ENCODE results near the gene SOAT2. TPM values are rescaled to one million over a fixed set of nuclear protein-coding genes. Genes with fewer than 3 reads are reported as not detected.
"Not testable (repeated sequence)": the region's sequence is repeated elsewhere in the genome, so short reads cannot be mapped to it uniquely, and the experiment has no call there.

SOAT2 gene
- total and polyA plus RNA-seq, 5 donors: 0.07 to 0.18 (median 0.17) TPM; not detected in 2

- intact Hi-C loops (cut with DNase I): no loop called here
- DNase-seq: no peak
- 72% methylated on average over 6 of the region's 6 CpGs for WGBS
- Histone ChIP-seq H3K4me3 (ENCODE audit: low read length) (no peak overlapping the region), H3K9me3 (ENCODE audit: control insufficient read depth, low read length) (no peaks in the 10 kb centered on the region), H3K27ac (ENCODE audit: low read length) (no peak overlapping the region), H3K27me3 (ENCODE audit: control insufficient read depth, insufficient read depth) (no peaks in the 10 kb centered on the region), H3K4me1 (ENCODE audit: control insufficient read depth, insufficient read depth, low read length) (peaks cover 3% of the 10 kb centered on the region)
- ATAC-seq: no peak
These were observed 9.4 kb upstream of the SOAT2 start for GRCh38 chr12:53093777-53094393.

- Histone ChIP-seq H3K9me3 (ENCODE audit: control insufficient read depth, low read length) (no peaks in the 10 kb centered on the region), H3K27me3 (ENCODE audit: control insufficient read depth, insufficient read depth) (no peaks in the 10 kb centered on the region), H3K4me1 (ENCODE audit: control insufficient read depth, insufficient read depth, low read length) (peaks cover 6% of the 10 kb centered on the region), H3K4me3 (ENCODE audit: low read length) (no peak overlapping the region), H3K27ac (ENCODE audit: low read length) (no peak overlapping the region)
- intact Hi-C loops (cut with DNase I): no loop called here
- WGBS: 83% methylated on average over 6 of the region's 6 CpGs
- ATAC-seq (no peak), DNase-seq (no peak)
These were observed 8.9 kb upstream of the SOAT2 start for GRCh38 chr12:53094394-53094787.

- WGBS: over 99% methylated on average over 5 of the region's 5 CpGs
- H3K4me1 ChIP-seq (ENCODE audit: control insufficient read depth, insufficient read depth, low read length); H3K27me3 ChIP-seq (ENCODE audit: control insufficient read depth, insufficient read depth); H3K27ac ChIP-seq (ENCODE audit: low read length); DNase-seq; H3K4me3 ChIP-seq (ENCODE audit: low read length); intact Hi-C loops (cut with DNase I); ATAC-seq; H3K9me3 ChIP-seq (ENCODE audit: control insufficient read depth, low read length): not testable (repeated sequence)
These were observed 8.3 kb upstream of the SOAT2 start for GRCh38 chr12:53094796-53095595.

DNA sequence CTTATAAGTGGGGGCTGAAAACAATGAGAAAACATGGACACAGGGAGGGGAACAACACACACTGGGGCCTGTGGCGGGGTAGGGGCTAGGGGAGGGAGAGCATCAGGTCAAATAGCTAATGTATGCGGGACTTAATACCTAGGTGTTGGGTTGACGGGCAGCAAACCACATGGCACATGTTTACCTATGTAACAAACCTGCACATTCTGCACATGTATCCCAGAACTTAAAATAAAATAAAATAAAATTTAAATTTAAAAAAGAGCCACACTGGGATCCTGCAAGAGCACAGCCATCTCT is 7.7 kb upstream of the SOAT2 start:
- H3K27me3 ChIP-seq (ENCODE audit: control insufficient read depth, insufficient read depth); H3K4me1 ChIP-seq (ENCODE audit: control insufficient read depth, insufficient read depth, low read length); H3K9me3 ChIP-seq (ENCODE audit: control insufficient read depth, low read length); H3K4me3 ChIP-seq (ENCODE audit: low read length); DNase-seq; intact Hi-C loops (cut with DNase I); H3K27ac ChIP-seq (ENCODE audit: low read length); ATAC-seq: not testable (repeated sequence)
- 92% methylated on average over 3 of the region's 3 CpGs for WGBS

DNA sequence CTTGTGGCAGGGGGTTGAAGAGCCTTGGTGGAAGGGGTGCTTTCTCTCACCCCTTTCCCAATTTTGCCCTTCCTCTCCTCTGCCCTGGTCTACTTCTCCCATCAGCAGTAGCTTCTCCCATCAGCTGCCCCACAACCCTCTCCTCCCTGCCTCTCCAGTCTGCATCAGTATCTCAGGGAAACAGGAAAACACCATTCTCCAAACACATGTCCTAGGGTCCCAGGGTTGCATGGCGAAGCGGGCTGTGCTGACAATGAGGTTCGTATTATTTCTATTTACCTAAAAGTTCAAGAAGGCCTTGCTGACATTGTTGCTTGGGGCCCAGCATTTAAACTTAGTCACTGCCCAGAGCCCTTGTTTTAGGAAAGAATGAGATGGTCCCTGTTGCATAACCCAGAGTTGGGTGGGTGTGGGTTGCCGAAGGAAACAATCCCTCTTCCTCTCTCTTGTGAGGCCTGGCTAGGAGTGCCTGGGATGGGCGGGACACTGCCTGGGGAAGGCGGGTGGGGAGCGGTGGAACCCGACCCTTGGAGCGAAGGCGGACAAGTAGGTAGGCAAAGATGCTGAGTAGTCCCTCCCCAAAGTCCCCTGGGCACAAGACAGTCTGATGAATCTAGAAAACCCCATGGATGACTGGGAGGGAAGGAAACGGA is 7.1 kb upstream of the SOAT2 start:
- peak; percentile 90 to 94 (median 93) for DNase-seq
- peak; percentile 81 to 86 for ATAC-seq
- H3K9me3 ChIP-seq (ENCODE audit: control insufficient read depth, low read length): no peaks in the 10 kb centered on the region
- H3K4me1 ChIP-seq (ENCODE audit: control insufficient read depth, insufficient read depth, low read length): peaks cover 6% of the 10 kb centered on the region
- intact Hi-C loops (cut with DNase I): no loop called here
- H3K27me3 ChIP-seq (ENCODE audit: control insufficient read depth, insufficient read depth): no peaks in the 10 kb centered on the region
- 39% methylated on average over 11 of the region's 11 CpGs for WGBS
- no peak overlapping the region for H3K4me3 ChIP-seq (ENCODE audit: low read length)
- H3K27ac ChIP-seq (ENCODE audit: low read length): peak overlapping the region; percentile 75

- DNase-seq (peak in 1 of 3 donors; percentile 54), ATAC-seq (no peak)
- Histone ChIP-seq H3K4me1 (ENCODE audit: control insufficient read depth, insufficient read depth, low read length) (peaks cover 6% of the 10 kb centered on the region), H3K27me3 (ENCODE audit: control insufficient read depth, insufficient read depth) (no peaks in the 10 kb centered on the region), H3K9me3 (ENCODE audit: control insufficient read depth, low read length) (no peaks in the 10 kb centered on the region), H3K4me3 (ENCODE audit: low read length) (peak overlapping the region; percentile 30), H3K27ac (ENCODE audit: low read length) (peak overlapping the region; percentile 69)
- intact Hi-C loops (cut with DNase I): no loop called here
- 42% methylated on average over 9 of the region's 9 CpGs for WGBS
These were observed 6.5 kb upstream of the SOAT2 start for GRCh38 chr12:53096759-53097158.

DNA sequence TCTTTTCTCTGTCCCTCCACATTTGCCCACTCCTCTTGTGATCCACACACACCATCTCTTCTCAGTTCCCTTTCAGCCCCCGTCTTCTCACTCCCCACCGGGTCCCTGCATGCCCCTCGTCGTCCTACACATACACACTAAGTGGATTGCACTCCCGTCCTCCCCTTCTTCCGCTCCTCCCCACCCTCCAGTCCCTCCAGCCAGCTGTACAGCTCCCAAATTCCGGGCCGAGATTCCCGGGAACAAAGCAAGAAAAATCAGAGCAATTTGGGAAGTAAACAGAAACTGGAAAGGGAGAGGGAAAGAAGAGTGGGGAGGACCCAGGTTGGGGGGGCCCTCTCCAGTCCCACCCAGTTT is 6.1 kb upstream of the SOAT2 start:
- Histone ChIP-seq H3K4me3 (ENCODE audit: low read length) (peak overlapping the region; percentile 30), H3K4me1 (ENCODE audit: control insufficient read depth, insufficient read depth, low read length) (peaks cover 6% of the 10 kb centered on the region), H3K27me3 (ENCODE audit: control insufficient read depth, insufficient read depth) (no peaks in the 10 kb centered on the region), H3K9me3 (ENCODE audit: control insufficient read depth, low read length) (no peaks in the 10 kb centered on the region), H3K27ac (ENCODE audit: low read length) (peak overlapping the region; percentile 69)
- peak; percentile 52 to 61 for ATAC-seq
- intact Hi-C loops (cut with DNase I): no loop called here
- 3% methylated on average over 9 of the region's 9 CpGs for WGBS
- peak in 1 of 3 donors; percentile 79 for DNase-seq

DNA sequence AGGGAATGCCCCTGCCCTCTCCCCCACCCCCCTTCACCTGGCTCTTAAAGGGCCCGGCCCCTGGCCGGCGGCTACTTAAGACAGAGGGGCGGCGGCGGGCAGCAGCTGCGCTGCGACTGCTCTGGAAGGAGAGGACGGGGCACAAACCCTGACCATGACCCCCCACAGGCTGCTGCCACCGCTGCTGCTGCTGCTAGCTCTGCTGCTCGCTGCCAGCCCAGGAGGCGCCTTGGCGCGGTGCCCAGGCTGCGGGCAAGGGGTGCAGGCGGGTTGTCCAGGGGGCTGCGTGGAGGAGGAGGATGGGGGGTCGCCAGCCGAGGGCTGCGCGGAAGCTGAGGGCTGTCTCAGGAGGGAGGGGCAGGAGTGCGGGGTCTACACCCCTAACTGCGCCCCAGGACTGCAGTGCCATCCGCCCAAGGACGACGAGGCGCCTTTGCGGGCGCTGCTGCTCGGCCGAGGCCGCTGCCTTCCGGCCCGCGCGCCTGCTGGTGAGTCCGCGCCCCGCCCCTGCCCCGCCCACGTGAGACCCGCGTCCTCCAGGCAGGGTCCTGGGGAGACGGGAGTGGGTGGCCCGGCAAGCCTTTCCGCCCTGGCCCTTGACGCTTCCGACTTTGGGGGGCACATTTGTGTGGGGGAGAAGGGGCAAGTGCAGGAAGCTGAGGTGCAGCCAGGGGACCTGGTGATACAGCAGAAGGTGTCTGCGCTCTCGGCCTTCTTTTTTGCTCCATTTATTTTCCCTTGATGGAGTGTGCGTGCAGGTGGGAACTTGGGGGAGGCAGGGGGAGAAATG is 5.5 kb upstream of the SOAT2 start, which contains the start of gene IGFBP6:
Gene IGFBP6, plus strand, starts transcription at position 104 of the 790 bp plus-strand sequence. Its CDS starts 51 bp downstream, at position 155.
- WGBS: 3% methylated on average over 51 of the region's 51 CpGs
- no peaks in the 10 kb centered on the region for H3K9me3 ChIP-seq (ENCODE audit: control insufficient read depth, low read length)
- intact Hi-C loops (cut with DNase I): loop anchor here in 3 of 4 donors (2.0 kb wide), 3 partner anchors 25 to 33 kb away; no protein-coding TSS in a partner anchor
- peaks cover 6% of the 10 kb centered on the region for H3K4me1 ChIP-seq (ENCODE audit: control insufficient read depth, insufficient read depth, low read length)
- DNase-seq (peak; percentile 78 to 93 (median 92)), ATAC-seq (peak; percentile 66 to 70)
- H3K27ac ChIP-seq (ENCODE audit: low read length): peak within 1 kb of the TSS; percentile 69
- H3K4me3 ChIP-seq (ENCODE audit: low read length): peak within 1 kb of the TSS; percentile 30
- no peaks in the 10 kb centered on the region for H3K27me3 ChIP-seq (ENCODE audit: control insufficient read depth, insufficient read depth)

- Histone ChIP-seq H3K9me3 (ENCODE audit: control insufficient read depth, low read length) (no peaks in the 10 kb centered on the region), H3K27me3 (ENCODE audit: control insufficient read depth, insufficient read depth) (no peaks in the 10 kb centered on the region), H3K4me3 (ENCODE audit: low read length) (peak overlapping the region; percentile 30), H3K27ac (ENCODE audit: low read length) (peak overlapping the region; percentile 69), H3K4me1 (ENCODE audit: control insufficient read depth, insufficient read depth, low read length) (peaks cover 6% of the 10 kb centered on the region)
- intact Hi-C loops (cut with DNase I): loop anchor here in 3 of 4 donors (2.0 kb wide), 3 partner anchors 26 to 34 kb away; no protein-coding TSS in a partner anchor
- 32% methylated on average over 13 of the region's 13 CpGs for WGBS
- DNase-seq (peak; percentile 66 to 79 (median 69)), ATAC-seq (peak; percentile 29 to 68)
These were observed 4.8 kb upstream of the SOAT2 start for GRCh38 chr12:53098354-53098981.

All from right cardiac atrium (tissue), 5 donors.